ENCODE data around the gene CBFA2T2.

Gene CBFA2T2

GRCh38 chr20:33664085-33664761, 174.3 kb downstream of the CBFA2T2 start:
- Histone ChIP-seq H3K27me3 (replicated peaks; ENCODE audit: control insufficient read depth, insufficient read depth, low read length) (no peaks in the 10 kb centered on the region), H3K36me3 (ENCODE audit: control insufficient read depth, insufficient read depth, low read length) (no peaks in the 10 kb centered on the region; the same call in 1 of the 2 replicates), H3K4me3 (replicated peaks; ENCODE audit: low read depth, low read length) (peak overlapping the region; percentile 73)
- TF ChIP-seq CTCF (IDR thresholded peaks at IDR 0.05; ENCODE audit: insufficient read depth, low read length, poor library complexity, severe bottlenecking), result no peak
- DNase-seq (ENCODE audit: extremely low read depth, insufficient read length), result no peak

- TF ChIP-seq CTCF (IDR thresholded peaks at IDR 0.05; ENCODE audit: insufficient read depth, low read length, poor library complexity, severe bottlenecking), result no peak
- Histone ChIP-seq H3K36me3 (ENCODE audit: control insufficient read depth, insufficient read depth, low read length) (no peaks in the 10 kb centered on the region; the same call in 1 of the 2 replicates), H3K27me3 (replicated peaks; ENCODE audit: control insufficient read depth, insufficient read depth, low read length) (no peaks in the 10 kb centered on the region), H3K4me3 (replicated peaks; ENCODE audit: low read depth, low read length) (no peak overlapping the region)
- no peak for DNase-seq (ENCODE audit: extremely low read depth, insufficient read length)
Observed at GRCh38 chr20:33664762-33665144, 174.9 kb downstream of the CBFA2T2 start.

- peak; percentile 93 for DNase-seq (ENCODE audit: extremely low read depth, insufficient read length)
- Histone ChIP-seq H3K4me3 (replicated peaks; ENCODE audit: low read depth, low read length) (peak within 1 kb of the TSS; percentile 74), H3K27me3 (replicated peaks; ENCODE audit: control insufficient read depth, insufficient read depth, low read length) (no peaks in the 10 kb centered on the region), H3K36me3 (ENCODE audit: control insufficient read depth, insufficient read depth, low read length) (peaks cover 2% of the 10 kb centered on the region)
- peak; percentile 29 for TF ChIP-seq CTCF (IDR thresholded peaks at IDR 0.05; ENCODE audit: insufficient read depth, low read length, poor library complexity, severe bottlenecking)
Observed at GRCh38 chr20:33666293-33667244, 176.7 kb downstream of the CBFA2T2 start, which contains the start of gene ACTL10. Gene ACTL10 (plus strand): TSS chr20:33666943. CDS start chr20:33667498, 555 bp downstream.

- H3K27me3 ChIP-seq (replicated peaks; ENCODE audit: control insufficient read depth, insufficient read depth, low read length), result no peaks in the 10 kb centered on the region
- peak overlapping the region; percentile 74 for H3K4me3 ChIP-seq (replicated peaks; ENCODE audit: low read depth, low read length)
- DNase-seq (ENCODE audit: extremely low read depth, insufficient read length), result peak; percentile 79
- H3K36me3 ChIP-seq (ENCODE audit: control insufficient read depth, insufficient read depth, low read length), result peaks cover 2% of the 10 kb centered on the region
- TF ChIP-seq CTCF (IDR thresholded peaks at IDR 0.05; ENCODE audit: insufficient read depth, low read length, poor library complexity, severe bottlenecking), result no peak
Observed at GRCh38 chr20:33667245-33667675, 177.4 kb downstream of the CBFA2T2 start.

- Histone ChIP-seq H3K4me3 (replicated peaks; ENCODE audit: low read depth, low read length) (peak overlapping the region; percentile 74), H3K36me3 (ENCODE audit: control insufficient read depth, insufficient read depth, low read length) (peaks cover 2% of the 10 kb centered on the region), H3K27me3 (replicated peaks; ENCODE audit: control insufficient read depth, insufficient read depth, low read length) (no peaks in the 10 kb centered on the region)
- TF ChIP-seq CTCF (IDR thresholded peaks at IDR 0.05; ENCODE audit: insufficient read depth, low read length, poor library complexity, severe bottlenecking), result peak; percentile 98
- peak; percentile 88 for DNase-seq (ENCODE audit: extremely low read depth, insufficient read length)
Observed at GRCh38 chr20:33667676-33668465, 178.0 kb downstream of the CBFA2T2 start.

All from GM06990 (cell line).